Osteocyte (in vitro differentiated cells): ENCODE results near the gene ZSWIM2. TPM values are rescaled to one million over a fixed set of nuclear protein-coding genes. Genes with fewer than 3 reads are reported as not detected.

Source experiments
- DNase-seq: peaks from one replicate; pipeline ENCODE4 v3.0.0; 2021; ENCODE audit warnings: mixed read lengths; ENCODE audit not compliant: unreplicated experiment; ENCODE audit errors: extremely low spot score
- H3K27ac Mint-ChIP-seq: one replicate; pipeline ENCODE4 v1.8.0; 2021; ENCODE audit warnings: mild to moderate bottlenecking, mixed read lengths; ENCODE audit not compliant: unreplicated experiment
- H3K27me3 Mint-ChIP-seq: one replicate; pipeline ENCODE4 v1.8.0; 2021; ENCODE audit warnings: mixed read lengths; ENCODE audit not compliant: unreplicated experiment
- H3K36me3 Mint-ChIP-seq: one replicate; pipeline ENCODE4 v1.8.0; 2021; ENCODE audit warnings: mixed read lengths; ENCODE audit not compliant: unreplicated experiment
- H3K4me1 Mint-ChIP-seq: one replicate; pipeline ENCODE4 v1.8.0; 2021; ENCODE audit warnings: mixed read lengths; ENCODE audit not compliant: unreplicated experiment
- H3K4me3 Mint-ChIP-seq: one replicate; pipeline ENCODE4 v1.8.0; 2021; ENCODE audit warnings: mild to moderate bottlenecking, moderate library complexity, mixed read lengths; ENCODE audit not compliant: unreplicated experiment
- H3K9me3 Mint-ChIP-seq: one replicate; pipeline ENCODE4 v1.8.0; 2021; ENCODE audit warnings: mixed read lengths; ENCODE audit not compliant: unreplicated experiment
- CTCF ChIP-seq: fragments of 200-600 bp; sonication (generic); IDR thresholded peaks from 2 replicates; pipeline ENCODE4 v1.5.0; 2021; ENCODE audit warnings: antibody characterized with exemption, mild to moderate bottlenecking, moderate library complexity
- total RNA-seq: library from RNA; stranded (reverse); gene quantifications from 2 replicates; pipeline ENCODE4 v1.2.1, GENCODE V29; 2021

The ZSWIM2 gene
- total RNA-seq, 1 donor from 2014 or later: not detected

GRCh38 chr2:186882511-186883071 is 33.6 kb upstream of the ZSWIM2 start:
- no peak for TF ChIP-seq CTCF

GRCh38 chr2:186881660-186882059 is 32.7 kb upstream of the ZSWIM2 start:
- H3K4me1 Mint-ChIP-seq: peaks cover 2% of the 10 kb centered on the region
- no peak overlapping the region for H3K27ac Mint-ChIP-seq
- H3K27me3 Mint-ChIP-seq: no peaks in the 10 kb centered on the region
- DNase-seq: no peak
- no peak for TF ChIP-seq CTCF
- no peak overlapping the region for H3K4me3 Mint-ChIP-seq
- peaks cover 46% of the 10 kb centered on the region for H3K9me3 Mint-ChIP-seq
- peaks cover 7% of the 10 kb centered on the region for H3K36me3 Mint-ChIP-seq

More at GRCh38 chr2:186882511-186883071, 33.6 kb upstream of the ZSWIM2 start:
- Mint-ChIP-seq H3K36me3 (peaks cover 7% of the 10 kb centered on the region), H3K27ac (no peak overlapping the region), H3K27me3 (no peaks in the 10 kb centered on the region), H3K4me3 (no peak overlapping the region), H3K9me3 (peaks cover 41% of the 10 kb centered on the region), H3K4me1 (peaks cover 8% of the 10 kb centered on the region)
- DNase-seq: no peak

GRCh38 chr2:186879312-186879711 is 30.3 kb upstream of the ZSWIM2 start:
- Mint-ChIP-seq H3K9me3 (peaks cover 46% of the 10 kb centered on the region), H3K27me3 (no peaks in the 10 kb centered on the region), H3K27ac (no peak overlapping the region), H3K4me3 (no peak overlapping the region), H3K36me3 (peaks cover 7% of the 10 kb centered on the region), H3K4me1 (peaks cover 2% of the 10 kb centered on the region)
- DNase-seq: no peak
- no peak for TF ChIP-seq CTCF

DNA sequence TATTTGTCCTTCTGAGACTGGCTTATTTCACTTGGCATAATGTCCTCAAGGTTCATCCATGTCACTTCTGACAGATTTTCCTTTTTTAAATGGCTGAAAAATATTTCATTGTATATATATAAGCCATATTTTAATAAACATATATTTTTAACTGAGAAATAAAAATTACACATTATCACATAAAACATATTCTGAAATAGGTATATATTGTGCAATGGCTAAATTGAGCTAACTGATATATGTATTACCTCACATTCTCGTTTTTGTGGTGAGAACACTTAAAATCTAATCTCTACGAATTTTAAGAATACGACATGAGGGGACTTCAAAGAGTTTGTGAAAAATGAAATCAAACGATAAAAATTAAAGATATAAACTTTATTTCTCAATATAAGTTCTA is 25.7 kb upstream of the ZSWIM2 start:
- Mint-ChIP-seq H3K9me3 (peaks cover 17% of the 10 kb centered on the region), H3K4me1 (no peaks in the 10 kb centered on the region), H3K27me3 (no peaks in the 10 kb centered on the region), H3K36me3 (no peaks in the 10 kb centered on the region), H3K27ac (no peak overlapping the region), H3K4me3 (no peak overlapping the region)
- TF ChIP-seq CTCF: no peak
- DNase-seq: no peak

DNA sequence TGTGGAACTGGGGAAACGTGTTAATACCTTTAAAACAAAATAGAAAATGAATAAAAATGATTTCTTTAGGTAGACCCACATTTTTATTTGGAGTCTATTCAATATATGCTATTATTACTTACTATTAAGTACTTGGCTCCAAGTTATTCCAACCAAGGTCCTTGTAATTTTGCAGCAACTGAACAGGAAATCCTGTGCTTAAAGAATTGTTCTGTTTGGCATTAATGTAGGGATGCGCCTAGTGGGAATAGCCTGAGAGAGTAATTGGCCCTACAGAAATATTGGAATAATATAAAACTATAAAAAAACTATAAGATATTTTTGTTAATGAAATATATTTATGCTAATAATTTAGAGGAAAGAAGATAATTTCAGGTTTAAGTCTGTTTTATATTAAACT is 22.9 kb upstream of the ZSWIM2 start:
- H3K36me3 Mint-ChIP-seq: no peaks in the 10 kb centered on the region
- no peak for DNase-seq
- no peaks in the 10 kb centered on the region for H3K9me3 Mint-ChIP-seq
- H3K27me3 Mint-ChIP-seq: no peaks in the 10 kb centered on the region
- H3K4me3 Mint-ChIP-seq: no peak overlapping the region
- no peak for TF ChIP-seq CTCF
- H3K27ac Mint-ChIP-seq: no peak overlapping the region
- H3K4me1 Mint-ChIP-seq: peaks cover 3% of the 10 kb centered on the region
